Fibroblast of lung (primary cell): Measurements from ENCODE around the gene LIPK.
A peak's percentile ranks its signal among the peaks of the same experiment; 100 is the strongest.

Source experiments
- CTCF ChIP-seq, 2 donors: IDR thresholded peaks in 1 of 2; conservative IDR thresholded peaks in 1 of 2; 1 replicate in 1 of 2; 2 replicates in 1 of 2; pipeline ENCODE4 v1.5.1; 2011 to 2012; ENCODE audit warnings: low read length in 2 of 2, control low read depth in 1 of 2, inconsistent platforms in 1 of 2, low read depth in 1 of 2, mild to moderate bottlenecking in 1 of 2
- EZH2 ChIP-seq: IDR thresholded peaks from 2 replicates; pipeline ENCODE4 v1.5.1; 2012; ENCODE audit warnings: low read length, control low read depth, mild to moderate bottlenecking; ENCODE audit errors: missing control alignments

- TF ChIP-seq CTCF (conservative IDR thresholded peaks at IDR 0.05 in 1 of 2, IDR thresholded peaks at IDR 0.05 in 1 of 2; ENCODE audit: low read depth in 1 of 2, low read length in 2 of 2) (peak; percentile 71 to 85), EZH2 (no peak)
Measured at GRCh38 chr10:88687853-88688467, 18.1 kb upstream of the LIPK start.
